Stimulated activated CD4-positive, alpha-beta T cell treated with anti-CD3 and anti-CD28 coated beads, Interleukin-1b, Interleukin-23, amount 100 ng/mL, for 48 hours (primary cell): ENCODE measurements around the gene NDUFB2.
A peak's percentile ranks its signal among the peaks of the same experiment; 100 is the strongest.
"Not testable (repeated sequence)": the region's sequence is repeated elsewhere in the genome, so short reads cannot be mapped to it uniquely, and the experiment has no call there.

Experiments
- DNase-seq: peaks from one replicate; pipeline ENCODE4 v3.0.0-alpha.2; 2020

Gene NDUFB2

GRCh38 chr7:140673063-140673773 is 23.3 kb upstream of the NDUFB2 start:
- DNase-seq: peak; percentile 51

- DNase-seq: no peak
Measured at GRCh38 chr7:140673774-140674155, 22.7 kb upstream of the NDUFB2 start.

GRCh38 chr7:140674356-140674800 is 22.1 kb upstream of the NDUFB2 start:
- no peak for DNase-seq

- no peak for DNase-seq
Measured at GRCh38 chr7:140674899-140675701, 21.4 kb upstream of the NDUFB2 start.

GRCh38 chr7:140675726-140676125 is 20.8 kb upstream of the NDUFB2 start:
- no peak for DNase-seq

GRCh38 chr7:140676306-140676705 is 20.2 kb upstream of the NDUFB2 start:
- DNase-seq: no peak

GRCh38 chr7:140676956-140677355 is 19.6 kb upstream of the NDUFB2 start:
- DNase-seq: not testable (repeated sequence)

- DNase-seq: no peak
Measured at GRCh38 chr7:140677496-140677895, 19.0 kb upstream of the NDUFB2 start.

GRCh38 chr7:140678081-140678815 is 18.3 kb upstream of the NDUFB2 start:
- DNase-seq: no peak

GRCh38 chr7:140678816-140679130 is 17.7 kb upstream of the NDUFB2 start:
- no peak for DNase-seq

GRCh38 chr7:140679186-140679585 is 17.3 kb upstream of the NDUFB2 start:
- DNase-seq: no peak

GRCh38 chr7:140680886-140681285 is 15.6 kb upstream of the NDUFB2 start:
- DNase-seq: no peak

- no peak for DNase-seq
Measured at GRCh38 chr7:140681766-140682165, 14.7 kb upstream of the NDUFB2 start.

- no peak for DNase-seq
Measured at GRCh38 chr7:140683657-140684056, 12.9 kb upstream of the NDUFB2 start.

- DNase-seq: no peak
Measured at GRCh38 chr7:140684066-140684950, 12.2 kb upstream of the NDUFB2 start.

- DNase-seq: no peak
Measured at GRCh38 chr7:140685407-140686087, 11.0 kb upstream of the NDUFB2 start.

GRCh38 chr7:140686921-140687320 is 9.6 kb upstream of the NDUFB2 start:
- no peak for DNase-seq

- DNase-seq: no peak
Measured at GRCh38 chr7:140688341-140688740, 8.2 kb upstream of the NDUFB2 start.

- DNase-seq: no peak
Measured at GRCh38 chr7:140689199-140690152, 7.0 kb upstream of the NDUFB2 start.

- no peak for DNase-seq
Measured at GRCh38 chr7:140691376-140692045, 5.0 kb upstream of the NDUFB2 start.
